NCI-H2029 treated with DMSO at 0.1 percent for 48 hours (cell line): ENCODE data around the gene OGN.
"Not testable (repeated sequence)": the region's sequence is repeated elsewhere in the genome, so short reads cannot be mapped to it uniquely, and the experiment has no call there.

Experiments used
- DNase-seq: peaks from one replicate; lab custom pipeline; 2025; lab: John Stamatoyannopoulos, UW

OGN gene, protein sequence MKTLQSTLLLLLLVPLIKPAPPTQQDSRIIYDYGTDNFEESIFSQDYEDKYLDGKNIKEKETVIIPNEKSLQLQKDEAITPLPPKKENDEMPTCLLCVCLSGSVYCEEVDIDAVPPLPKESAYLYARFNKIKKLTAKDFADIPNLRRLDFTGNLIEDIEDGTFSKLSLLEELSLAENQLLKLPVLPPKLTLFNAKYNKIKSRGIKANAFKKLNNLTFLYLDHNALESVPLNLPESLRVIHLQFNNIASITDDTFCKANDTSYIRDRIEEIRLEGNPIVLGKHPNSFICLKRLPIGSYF

DNA sequence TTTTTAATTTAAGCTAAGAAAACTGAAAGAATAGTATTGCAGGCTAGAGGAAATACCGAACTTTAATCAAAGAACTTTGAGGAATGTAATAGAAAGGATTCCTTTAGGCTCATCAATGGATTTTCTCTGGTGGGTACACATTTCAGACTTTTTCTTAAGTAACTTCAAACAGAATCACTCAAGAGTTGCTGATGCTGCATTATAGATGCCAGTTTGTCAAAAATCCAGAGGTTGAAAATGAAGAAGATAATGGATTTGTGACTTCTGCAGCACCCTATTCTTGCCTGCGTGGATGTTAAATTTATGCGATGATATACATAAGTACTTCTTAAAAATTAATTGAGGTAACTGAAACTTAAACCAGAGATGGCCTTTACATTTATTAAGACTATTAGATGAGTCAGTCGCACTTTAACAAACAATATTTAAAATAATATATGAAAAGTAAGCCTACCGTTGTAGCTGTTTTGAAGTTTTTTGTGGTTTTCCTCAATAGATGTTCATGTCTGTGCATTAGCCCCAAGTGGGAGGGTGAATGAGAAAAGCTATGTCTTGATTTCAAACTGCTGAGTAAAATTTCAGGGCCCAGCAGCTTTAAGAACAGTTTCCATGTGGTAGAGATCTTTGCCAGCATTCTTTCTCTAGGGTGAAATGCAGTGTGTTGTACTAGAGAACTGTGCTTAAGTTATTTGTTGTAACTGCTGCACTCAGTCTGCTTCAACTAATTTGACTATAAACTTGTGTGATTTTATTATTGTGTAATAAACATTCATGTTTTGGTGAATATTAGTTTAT lies at the start of gene OGN:
Gene OGN, minus strand, starts transcription at position 537 of the 795 bp plus-strand sequence. CDS start 1,171 bp downstream, outside the sequence.
- DNase-seq, result no peak

DNA sequence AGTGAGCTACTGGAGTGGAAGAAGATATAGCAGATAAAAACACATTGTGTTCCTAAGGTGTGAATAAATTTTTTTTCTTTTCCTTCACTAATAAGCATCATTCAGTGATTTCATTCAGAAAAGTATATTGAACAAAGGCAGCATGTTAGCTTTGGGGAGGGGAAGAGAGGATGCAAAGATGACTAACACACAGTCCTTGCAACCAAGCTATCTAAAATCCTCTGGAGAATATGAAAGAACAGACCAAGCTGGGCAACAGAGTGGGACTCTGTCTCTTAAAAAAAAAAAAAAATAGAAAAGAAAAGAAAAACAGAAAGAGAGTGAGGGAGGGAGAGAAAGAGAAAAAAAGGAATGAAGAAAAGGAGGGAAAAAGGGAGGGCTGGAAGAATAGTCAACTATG lies 42.2 kb upstream of the OGN start:
- no peak for DNase-seq

DNA sequence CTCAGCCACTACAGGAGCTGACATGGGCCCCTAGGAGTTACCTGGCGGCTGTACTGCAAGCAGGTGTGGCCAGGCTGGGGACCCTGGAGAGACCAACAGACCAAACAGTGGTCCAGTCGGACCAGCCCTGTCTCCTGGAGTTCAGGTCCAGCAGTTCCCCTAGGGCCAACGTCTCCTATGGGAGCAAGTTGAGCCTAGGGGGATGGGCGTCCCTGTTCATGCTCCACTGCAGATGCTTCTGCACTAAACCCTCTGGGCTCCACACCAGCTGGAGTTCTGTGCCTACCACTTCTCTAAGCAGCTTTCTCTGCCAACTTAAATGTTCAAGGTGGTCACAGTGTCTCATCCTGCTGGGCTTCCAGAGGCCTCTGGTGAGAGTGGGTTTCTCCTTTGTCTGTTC lies 40.5 kb upstream of the OGN start:
- DNase-seq, result no peak

DNA sequence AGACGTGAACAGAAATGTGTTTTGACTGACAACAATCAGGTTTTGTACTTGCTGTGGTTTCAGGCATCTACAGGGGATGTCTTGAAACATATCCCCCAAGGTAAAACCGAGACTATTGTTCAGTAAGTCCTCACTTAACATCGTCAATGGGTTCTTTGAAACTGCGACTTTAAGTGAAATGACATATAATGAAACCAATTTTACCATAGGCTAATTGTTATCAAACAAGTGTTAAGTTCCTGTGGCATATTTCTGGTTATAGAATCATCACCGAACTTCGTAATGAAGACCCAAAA lies 36.3 kb upstream of the OGN start:
- DNase-seq, result no peak

DNA sequence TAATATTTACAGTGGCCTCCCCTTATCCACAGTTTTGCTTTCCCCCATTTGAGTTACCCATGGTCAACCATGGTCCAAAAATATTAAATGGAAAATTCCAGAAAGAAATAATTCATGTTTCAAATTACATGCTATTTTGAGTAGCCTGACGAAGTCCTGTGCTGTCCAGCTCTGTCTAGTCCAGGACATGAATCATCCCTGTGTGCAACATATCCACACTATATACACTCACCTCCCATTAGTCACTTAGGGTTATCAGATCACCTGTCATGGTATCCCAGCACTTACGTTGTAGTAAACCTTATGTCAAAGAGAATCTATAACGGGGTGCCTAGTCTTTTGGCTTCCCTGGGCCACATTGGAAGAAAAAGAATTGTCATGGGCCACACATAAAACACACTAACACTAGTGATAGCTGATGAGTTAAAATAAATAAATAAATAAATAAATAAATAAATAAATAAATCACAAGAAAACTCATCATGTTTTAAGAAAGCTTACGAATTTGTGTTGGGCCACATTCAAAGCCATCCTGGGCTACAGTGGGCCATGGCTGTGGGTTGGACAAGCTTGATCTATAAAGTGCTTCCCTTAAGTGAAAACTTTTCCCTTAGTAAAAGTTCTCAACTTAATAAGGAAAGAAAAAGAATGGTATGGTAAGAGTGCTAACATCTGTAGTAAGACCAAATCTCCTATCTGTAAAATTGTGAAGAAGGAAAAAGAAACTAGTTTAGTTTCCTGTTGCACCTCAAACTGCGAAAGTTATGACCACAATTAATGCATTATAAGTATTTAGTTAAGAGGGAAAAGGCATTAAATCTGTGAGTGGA lies 35.8 kb upstream of the OGN start:
- DNase-seq, result no peak

DNA sequence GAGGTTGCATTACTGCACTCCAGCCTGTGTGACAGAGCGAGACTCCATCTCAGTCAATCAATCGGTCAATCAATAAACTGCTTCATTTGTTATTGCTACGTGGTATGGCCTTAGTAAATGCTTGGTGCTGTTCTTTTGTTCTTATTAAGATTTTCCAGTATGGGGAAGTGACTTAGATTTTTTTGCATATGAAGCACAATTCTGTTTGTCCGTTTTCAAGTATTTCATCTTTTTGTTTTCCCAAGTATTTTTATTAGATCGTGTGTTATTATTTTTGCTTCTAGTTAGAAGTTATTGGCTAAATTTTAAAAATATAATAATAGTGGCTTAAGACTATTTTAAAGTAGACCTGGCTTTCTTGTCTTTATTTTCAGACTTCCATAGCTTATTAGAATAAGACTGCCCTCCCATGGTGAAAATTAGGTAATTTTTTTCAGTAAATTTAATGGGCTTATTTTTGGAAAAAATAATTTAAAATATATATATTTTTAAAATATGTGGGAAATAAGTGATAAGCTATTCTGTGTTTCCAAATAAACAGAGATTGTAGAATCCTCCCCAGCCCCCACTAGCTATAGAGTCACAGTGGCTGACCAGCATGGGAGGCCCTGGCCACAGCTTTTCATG lies 34.6 kb upstream of the OGN start:
- DNase-seq, result no peak

DNA sequence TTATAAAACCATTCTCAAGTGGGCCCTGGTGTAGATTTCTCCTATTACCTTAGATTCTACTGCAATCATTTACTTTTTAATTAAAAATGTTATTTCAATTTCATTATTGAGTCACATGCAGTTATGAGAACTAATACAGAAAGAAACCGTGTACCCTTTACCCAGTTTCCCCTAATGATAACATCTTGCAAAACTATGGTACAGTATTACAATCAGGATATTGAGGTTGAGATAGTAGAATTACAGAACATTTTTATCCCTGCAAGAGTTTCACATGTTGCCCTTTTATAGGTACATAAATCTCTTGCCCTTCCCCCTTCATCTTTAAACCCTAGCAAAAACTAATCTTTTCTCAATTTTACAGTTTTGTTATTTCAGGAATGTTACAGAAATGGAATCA lies 30.9 kb upstream of the OGN start:
- DNase-seq, result no peak

DNA sequence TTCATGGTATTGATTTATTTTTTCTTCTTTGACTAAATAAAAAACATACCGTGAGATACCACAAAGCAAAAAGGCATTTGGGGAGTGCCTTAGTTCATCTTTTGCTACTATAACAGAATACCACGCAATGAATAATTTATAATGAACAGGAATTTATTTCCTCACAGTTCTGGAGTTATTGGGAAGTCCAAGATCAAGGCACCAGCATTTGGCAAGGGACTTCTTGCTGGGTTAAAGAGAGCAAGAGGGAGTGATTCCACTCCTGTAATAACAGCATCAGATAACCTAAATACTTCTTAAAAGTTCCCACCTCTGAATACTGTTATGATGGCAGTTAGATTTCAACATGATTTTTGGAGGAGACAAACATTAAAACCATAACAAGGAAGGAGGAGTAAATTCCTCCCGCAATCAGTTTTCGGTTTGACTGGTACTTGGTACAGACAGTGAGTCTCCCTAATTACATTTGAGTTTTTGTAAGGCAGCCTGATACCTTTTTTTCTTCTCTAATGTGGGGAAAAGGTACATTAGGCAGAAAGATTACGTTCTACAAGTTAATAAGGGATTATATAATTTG lies 28.7 kb upstream of the OGN start:
- DNase-seq, result no peak

DNA sequence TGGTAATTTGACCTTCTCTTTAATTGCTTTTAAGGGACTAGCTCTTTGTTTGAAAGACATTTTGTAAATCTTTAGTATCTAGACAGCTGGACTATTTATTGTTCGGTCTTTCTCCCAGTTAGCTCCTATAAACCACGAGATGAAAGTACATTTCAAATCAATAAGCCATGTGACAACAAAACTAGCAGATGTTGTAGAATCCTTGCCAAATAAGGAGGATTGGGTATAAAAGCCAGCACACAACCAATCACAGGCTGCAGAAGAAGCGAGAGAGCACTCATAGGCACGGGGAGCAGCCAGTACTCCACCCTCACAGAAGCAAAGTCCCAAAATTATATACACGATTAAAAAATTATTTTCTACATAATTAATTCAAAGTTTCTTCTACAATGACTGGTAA lies 28.0 kb upstream of the OGN start:
- no peak for DNase-seq

DNA sequence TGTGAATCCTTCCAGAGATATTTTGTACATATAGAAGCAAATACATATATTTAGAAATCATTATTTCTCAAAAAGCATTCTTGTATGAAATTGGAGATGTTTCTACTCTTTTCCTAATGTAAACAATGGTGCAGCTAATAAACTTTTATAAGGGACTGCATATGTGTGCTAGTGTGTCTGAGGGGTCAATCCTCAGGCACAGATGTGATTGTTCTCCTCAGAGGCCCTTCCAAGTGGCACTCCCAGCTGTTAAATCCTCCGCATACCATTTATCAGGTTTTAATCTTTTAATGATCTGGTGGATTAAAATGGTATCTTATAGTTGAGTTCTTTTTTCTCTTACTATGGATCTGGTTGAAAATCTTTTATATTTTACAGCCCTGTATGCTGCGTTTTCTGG lies 25.5 kb upstream of the OGN start:
- no peak for DNase-seq

DNA sequence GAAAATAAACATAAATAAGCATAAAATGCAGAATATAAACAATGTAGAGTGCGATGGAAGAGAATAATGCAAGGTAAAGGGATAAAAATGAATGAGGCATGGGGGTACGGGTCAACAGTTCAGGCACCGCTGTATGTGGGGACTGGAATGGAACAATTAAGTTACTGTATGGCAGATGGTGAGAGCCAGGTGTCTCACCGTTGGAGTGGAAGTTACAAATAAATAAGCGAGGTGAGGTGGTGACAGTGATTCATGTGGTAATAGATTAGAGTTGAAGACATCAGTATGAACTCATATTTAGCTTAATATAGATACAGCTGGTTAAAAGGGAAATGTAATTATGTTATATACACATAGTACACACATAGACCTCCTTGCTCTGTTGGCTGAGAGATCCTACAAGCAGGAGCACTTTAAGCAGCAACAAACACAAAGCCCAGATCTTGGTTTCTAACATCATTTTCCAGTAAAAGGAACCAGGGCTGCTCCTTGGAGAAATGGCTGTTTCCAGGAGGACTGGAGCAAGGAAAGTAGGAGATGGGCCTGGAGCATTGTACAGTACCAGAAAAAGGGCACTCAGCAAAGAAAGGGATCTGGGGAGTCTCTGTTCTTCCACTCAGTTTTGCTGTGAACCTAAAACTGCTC lies 22.2 kb upstream of the OGN start:
- DNase-seq, result no peak

DNA sequence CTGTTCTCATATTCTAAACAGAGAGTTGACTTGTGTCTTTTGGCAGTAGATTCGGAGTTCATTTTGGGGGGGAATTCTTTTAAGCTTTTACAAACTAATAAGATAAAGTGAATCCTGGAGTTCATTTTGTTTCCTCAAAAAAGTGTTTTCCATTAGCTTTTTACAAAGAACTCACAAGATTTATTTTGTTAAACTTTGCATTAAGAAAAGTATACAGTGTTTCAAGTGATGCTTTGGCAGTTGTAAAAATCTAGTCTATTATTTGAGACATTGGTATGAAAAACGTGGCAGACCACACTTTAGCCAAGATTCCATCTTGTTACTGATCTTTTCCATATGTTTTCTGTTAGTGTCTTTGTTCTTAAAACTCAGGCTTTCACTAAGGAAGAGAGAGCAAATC lies 21.1 kb upstream of the OGN start:
- no peak for DNase-seq

DNA sequence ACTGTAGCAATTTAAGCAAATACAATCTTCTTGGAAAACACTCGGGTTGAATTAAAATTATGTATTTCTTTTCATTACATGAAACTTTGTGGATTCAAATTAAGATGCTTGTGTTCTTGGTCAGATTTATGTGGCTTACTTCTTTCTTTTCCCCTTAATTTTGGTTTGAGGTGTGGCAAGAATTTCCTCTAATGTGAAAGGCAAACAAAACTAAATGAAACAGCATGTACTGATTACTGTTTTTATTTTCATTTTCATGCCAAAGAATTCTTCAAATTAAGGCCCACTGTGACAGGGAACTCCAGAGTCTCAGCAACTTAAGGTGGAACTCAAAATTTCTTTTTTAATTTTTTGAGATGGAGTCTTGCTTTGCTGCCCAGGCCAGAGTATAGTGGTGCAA lies 20.0 kb upstream of the OGN start, which contains the start of gene OMD:
Gene OMD, minus strand, starts transcription at position 132 of the 400 bp plus-strand sequence. CDS start 6,913 bp downstream, outside the sequence.
- no peak for DNase-seq

DNA sequence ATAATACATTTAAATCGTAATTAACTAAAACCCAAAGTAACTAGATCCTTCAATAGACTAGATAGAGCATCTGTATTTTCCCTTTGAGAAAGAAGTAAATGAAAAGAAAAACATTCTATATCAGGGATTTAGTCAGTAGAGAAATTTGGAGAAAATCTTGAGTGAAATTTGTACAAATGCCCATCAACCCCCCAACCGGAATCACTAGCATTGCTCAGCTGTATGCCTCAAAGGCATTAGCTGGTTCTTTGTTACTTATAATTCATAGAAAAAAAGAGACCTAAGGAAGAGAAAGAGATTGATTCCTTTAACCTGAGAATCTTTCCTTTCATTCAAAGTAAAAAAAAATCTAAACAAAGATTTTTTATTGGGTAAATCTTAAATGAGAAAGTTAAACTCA lies 19.2 kb upstream of the OGN start:
- DNase-seq, result no peak

DNA sequence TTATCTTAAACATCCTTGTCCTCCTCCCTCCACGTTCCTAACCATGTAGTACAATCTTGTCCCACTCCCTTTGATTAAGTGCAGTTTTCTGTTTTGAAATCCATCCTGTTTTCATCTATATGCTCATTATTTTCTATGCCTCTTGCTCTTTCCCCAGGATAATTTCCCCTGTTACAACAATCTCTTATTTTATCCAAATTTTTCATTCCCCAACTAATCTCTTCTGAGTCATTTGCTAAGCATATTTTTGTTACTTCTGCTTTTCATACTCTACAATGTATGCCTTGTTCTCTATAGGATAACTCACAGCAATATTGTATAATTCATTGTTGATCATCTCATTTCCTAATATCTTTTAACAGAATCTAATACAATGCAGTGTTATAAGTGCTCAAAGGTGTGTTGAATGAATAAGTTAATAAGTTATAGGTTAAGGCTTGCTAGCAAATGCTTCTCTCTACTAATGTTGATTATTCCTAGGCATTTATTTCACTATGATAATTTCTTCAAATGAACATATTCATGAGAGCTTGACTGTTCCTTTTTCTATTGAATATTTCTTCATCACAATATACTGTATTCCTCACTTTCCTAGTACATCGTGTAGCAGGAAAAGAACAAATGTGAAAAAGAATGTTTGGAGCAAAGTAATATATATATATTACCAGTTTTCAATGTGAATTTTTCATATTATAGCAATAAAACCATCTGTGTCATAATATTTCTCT lies 18.4 kb upstream of the OGN start:
- DNase-seq, result no peak

DNA sequence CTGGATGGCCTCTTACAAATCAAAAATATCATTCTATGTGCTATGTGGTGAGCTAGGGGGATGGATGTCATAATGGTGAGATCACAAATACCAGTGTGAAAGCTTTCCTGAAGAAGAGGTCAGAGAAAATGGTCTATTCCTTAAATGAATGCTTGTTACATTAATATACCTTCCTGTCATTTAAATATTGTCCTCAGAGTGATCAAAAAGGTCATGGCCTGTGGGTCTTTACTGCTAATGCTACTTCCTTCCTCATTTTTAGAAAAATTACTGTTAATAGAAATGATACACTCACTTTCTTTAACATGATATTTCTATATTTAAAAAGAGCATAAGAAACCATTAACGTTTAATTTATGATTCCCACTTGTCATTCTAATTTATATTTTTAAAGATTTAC lies 10.2 kb upstream of the OGN start:
- no peak for DNase-seq

DNA sequence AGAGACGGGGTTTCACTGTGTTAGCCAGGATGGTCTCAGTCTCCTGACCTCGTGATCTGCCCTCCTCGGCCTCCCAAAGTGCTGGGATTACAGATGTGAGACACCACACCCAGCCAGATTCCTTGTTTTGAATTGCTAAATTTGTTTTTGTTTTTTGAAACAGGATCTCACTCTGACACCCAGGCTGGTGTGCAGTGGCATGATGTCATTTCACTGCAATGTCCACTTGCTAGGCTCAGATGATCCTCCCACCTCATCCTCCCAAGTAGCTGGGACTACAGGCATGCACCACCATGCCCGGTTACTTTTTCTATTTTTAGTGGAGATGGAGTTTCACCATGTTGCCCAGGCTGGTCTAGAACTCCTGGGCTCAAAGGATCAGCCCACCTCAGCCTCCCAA lies 6.8 kb upstream of the OGN start:
- not testable (repeated sequence) for DNase-seq

DNA sequence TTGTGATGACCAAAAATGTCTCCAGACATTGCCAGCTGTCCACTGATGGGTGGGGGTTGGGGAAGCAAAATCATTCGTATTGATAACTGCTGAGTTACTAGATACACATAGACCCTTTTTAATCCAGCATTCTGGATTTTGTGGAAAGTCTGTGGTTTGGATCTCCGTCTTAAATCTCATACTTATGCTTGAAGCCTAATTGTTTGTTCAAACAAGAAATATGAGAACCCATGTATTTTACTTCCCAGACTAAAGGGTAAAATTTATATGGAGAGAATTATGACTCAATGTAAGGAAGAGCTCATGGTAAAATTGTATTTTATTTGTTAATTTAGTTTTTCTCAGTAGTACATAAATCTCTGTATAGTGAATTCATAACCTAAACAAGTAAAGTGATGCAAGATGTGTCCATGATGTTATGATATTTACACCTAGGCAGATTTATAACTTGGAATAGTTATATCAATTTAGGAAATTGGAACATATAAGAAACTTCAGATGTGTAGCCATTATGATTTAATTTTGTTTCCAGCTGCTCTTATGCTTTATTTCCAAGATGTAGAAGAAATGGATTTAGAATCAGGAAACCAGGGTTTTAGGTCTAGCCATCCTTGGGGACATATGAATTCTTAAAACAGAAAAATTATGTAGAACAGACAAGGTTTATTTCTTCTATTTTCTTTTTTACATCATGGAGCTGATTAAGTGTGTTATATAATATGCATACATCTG lies 4.5 kb upstream of the OGN start:
- no peak for DNase-seq

DNA sequence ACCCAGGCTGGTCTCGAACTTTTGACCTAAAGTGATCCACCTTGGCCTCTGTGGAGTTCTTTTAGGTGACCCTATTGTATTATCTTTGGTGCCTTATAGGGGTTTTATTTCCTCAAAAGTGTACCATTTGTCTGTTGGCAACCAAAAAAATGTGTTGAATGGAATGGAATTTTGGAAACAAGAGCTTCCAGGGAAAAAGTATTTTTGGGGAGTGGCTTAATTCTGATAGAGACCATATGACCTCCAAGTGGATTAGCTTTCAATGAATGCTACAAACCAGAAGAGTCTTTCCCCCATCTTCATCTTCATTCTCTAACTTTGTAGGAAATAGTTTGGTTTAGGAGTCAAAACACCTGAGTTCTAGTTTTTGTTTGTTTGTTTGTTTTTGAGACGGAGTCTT lies 3.4 kb upstream of the OGN start:
- DNase-seq, result no peak

DNA sequence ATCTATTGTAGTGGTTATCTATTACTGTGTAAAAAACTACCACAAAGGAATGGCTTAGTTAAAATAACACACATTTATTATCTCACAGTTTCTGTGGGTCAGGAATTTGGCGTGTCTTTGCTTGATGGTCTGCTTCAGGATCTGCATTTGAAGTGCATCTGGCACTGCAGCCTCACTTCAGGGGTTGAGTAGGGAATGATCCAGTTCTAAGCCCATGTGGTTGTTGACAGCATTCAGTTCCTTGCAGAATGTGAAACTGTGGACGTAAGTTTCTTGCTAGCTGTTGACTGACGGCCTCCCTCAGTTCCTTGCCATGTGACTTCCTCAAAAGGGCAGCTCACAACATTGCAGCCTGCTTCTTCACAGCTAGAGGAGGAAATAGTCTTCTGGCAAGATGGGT lies 2.1 kb upstream of the OGN start:
- DNase-seq, result no peak
